HL-60 (cell line): ENCODE results near the gene TBCD.

Experiments
- DNase-seq, 2 experiments: peaks; one replicate each; pipeline ENCODE4 v3.0.0-alpha.2; 2010 to 2020; ENCODE audit warnings: low read depth in 1 of 2, low spot score in 1 of 2
- H3K27ac ChIP-seq: fragments of 250-450 bp; sonication (Bioruptor Pico); replicated peaks from 2 replicates; pipeline ENCODE4 v1.5.1; 2020; ENCODE audit warnings: mild to moderate bottlenecking, moderate library complexity
- H3K27me3 ChIP-seq: fragments of 250-450 bp; sonication (Bioruptor Pico); 2 replicates; pipeline ENCODE4 v1.5.1; 2021; ENCODE audit warnings: mild to moderate bottlenecking, moderate library complexity; ENCODE audit not compliant: insufficient read depth, poor library complexity, severe bottlenecking
- H3K4me3 ChIP-seq: replicated peaks from 2 replicates; pipeline ENCODE4 v1.5.1; 2011; ENCODE audit warnings: mild to moderate bottlenecking, control low read depth, low read length; ENCODE audit not compliant: insufficient read depth
- CTCF ChIP-seq: IDR thresholded peaks from one replicate; pipeline ENCODE4 v1.5.1; 2011; ENCODE audit warnings: low read length, control low read depth, inconsistent platforms; ENCODE audit not compliant: insufficient read depth
- GABPA ChIP-seq: IDR thresholded peaks from 2 replicates; pipeline ENCODE4 v1.6.1; 2012; ENCODE audit warnings: low read depth
- POLR2AphosphoS5 ChIP-seq: IDR thresholded peaks from 2 replicates; pipeline ENCODE4 v1.6.1; 2012; ENCODE audit warnings: low read depth
- SPI1 ChIP-seq: IDR thresholded peaks from 2 replicates; pipeline ENCODE4 v1.6.1; 2012; ENCODE audit warnings: low read depth, mild to moderate bottlenecking, borderline replicate concordance
- TF ChIP-seq, protein P1 (sequence below): IDR thresholded peaks from 2 replicates; pipeline ENCODE4 v1.6.1; 2012; ENCODE audit warnings: low read depth; ENCODE audit not compliant: insufficient replicate concordance

Gene TBCD

GRCh38 chr17:82805823-82806222 lies 54.0 kb downstream of the TBCD start:
- no peak overlapping the region for H3K4me3 ChIP-seq
- H3K27ac ChIP-seq: no peak overlapping the region
- H3K27me3 ChIP-seq: no peaks in the 10 kb centered on the region
- DNase-seq: no peak
- no peak for TF ChIP-seq POLR2AphosphoS5
- no peak for TF ChIP-seq GABPA
- TF ChIP-seq, protein P1, sequence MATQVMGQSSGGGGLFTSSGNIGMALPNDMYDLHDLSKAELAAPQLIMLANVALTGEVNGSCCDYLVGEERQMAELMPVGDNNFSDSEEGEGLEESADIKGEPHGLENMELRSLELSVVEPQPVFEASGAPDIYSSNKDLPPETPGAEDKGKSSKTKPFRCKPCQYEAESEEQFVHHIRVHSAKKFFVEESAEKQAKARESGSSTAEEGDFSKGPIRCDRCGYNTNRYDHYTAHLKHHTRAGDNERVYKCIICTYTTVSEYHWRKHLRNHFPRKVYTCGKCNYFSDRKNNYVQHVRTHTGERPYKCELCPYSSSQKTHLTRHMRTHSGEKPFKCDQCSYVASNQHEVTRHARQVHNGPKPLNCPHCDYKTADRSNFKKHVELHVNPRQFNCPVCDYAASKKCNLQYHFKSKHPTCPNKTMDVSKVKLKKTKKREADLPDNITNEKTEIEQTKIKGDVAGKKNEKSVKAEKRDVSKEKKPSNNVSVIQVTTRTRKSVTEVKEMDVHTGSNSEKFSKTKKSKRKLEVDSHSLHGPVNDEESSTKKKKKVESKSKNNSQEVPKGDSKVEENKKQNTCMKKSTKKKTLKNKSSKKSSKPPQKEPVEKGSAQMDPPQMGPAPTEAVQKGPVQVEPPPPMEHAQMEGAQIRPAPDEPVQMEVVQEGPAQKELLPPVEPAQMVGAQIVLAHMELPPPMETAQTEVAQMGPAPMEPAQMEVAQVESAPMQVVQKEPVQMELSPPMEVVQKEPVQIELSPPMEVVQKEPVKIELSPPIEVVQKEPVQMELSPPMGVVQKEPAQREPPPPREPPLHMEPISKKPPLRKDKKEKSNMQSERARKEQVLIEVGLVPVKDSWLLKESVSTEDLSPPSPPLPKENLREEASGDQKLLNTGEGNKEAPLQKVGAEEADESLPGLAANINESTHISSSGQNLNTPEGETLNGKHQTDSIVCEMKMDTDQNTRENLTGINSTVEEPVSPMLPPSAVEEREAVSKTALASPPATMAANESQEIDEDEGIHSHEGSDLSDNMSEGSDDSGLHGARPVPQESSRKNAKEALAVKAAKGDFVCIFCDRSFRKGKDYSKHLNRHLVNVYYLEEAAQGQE: no peak

DNA sequence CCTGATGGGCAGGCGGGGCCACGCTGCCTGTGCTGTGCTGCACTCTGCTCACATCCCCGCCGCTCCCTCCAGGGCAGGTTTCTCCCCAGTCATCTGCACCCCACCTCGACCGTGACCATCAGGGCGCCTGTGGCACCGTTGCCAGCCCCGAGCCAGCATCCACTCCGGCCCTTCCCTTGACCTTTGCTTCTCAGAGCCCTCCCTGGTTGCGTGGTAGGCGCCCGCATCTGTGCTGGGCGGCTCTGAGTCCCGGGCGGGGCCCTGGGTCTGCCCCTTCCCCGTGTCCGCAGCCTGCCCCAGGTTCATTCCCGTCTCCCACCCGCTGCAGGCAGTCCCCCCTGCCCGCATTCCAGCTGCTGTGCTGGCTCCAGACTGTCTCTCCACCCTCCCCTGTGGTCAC lies 54.8 kb downstream of the TBCD start:
- no peak overlapping the region for H3K4me3 ChIP-seq
- no peaks in the 10 kb centered on the region for H3K27me3 ChIP-seq
- no peak for TF ChIP-seq SPI1
- TF ChIP-seq GABPA: no peak
- no peak for TF ChIP-seq CTCF
- TF ChIP-seq POLR2AphosphoS5: no peak
- TF ChIP-seq, protein P1: no peak
- H3K27ac ChIP-seq: no peak overlapping the region
- DNase-seq: no peak

DNA sequence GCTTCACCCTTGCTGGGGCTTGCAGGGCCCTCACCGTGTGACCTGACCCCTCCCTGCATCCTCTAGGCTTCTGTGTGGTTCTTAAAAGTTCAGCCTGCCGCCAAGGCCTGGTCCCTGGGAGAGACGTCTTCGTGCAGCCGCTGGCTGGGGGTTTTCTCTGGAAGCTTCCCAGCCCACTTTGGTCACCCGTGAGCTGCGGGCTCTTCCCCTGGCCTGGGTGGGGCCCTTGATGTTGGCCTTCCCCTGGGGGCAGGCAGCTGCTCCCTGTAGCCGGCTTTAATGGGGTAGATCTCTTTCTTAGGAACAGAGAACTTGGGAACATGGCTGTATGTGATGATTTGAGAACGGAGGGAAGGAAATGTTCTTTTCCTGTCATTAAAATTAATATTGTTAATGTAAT lies 55.2 kb downstream of the TBCD start:
- no peak overlapping the region for H3K4me3 ChIP-seq
- H3K27ac ChIP-seq: no peak overlapping the region
- no peaks in the 10 kb centered on the region for H3K27me3 ChIP-seq
- no peak for TF ChIP-seq SPI1
- TF ChIP-seq GABPA: no peak
- TF ChIP-seq, protein P1: no peak
- TF ChIP-seq CTCF: no peak
- no peak for TF ChIP-seq POLR2AphosphoS5
- no peak for DNase-seq

DNA sequence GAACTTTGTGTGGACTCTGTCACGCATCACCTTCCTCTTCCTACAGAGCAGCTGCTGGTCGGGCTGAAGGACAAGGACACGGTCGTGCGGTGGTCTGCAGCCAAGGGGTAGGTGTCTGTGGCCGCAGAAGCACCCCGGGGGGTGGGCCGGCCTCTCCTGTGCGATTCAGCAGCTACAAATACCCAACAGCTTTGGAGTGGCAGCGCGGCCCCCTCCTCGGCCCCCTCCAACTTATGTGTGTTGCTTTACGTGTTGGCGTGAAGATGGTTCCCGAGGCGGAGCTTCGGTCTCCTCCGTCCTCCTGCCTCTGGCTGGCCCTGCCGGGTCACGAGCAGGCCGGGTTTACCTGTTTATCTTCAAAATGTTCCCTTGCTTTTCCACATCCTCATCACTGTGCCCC lies 55.7 kb downstream of the TBCD start:
- H3K27ac ChIP-seq: no peak overlapping the region
- no peaks in the 10 kb centered on the region for H3K27me3 ChIP-seq
- no peak overlapping the region for H3K4me3 ChIP-seq
- no peak for DNase-seq
- TF ChIP-seq CTCF: no peak
- no peak for TF ChIP-seq POLR2AphosphoS5
- no peak for TF ChIP-seq GABPA
- TF ChIP-seq, protein P1: no peak
- no peak for TF ChIP-seq SPI1
